IPS-NIHi11 (cell line): ENCODE measurements around the gene TOR3A.

Source experiments
- DNase-seq: peaks from one replicate; pipeline ENCODE4 v3.0.0; 2012; ENCODE audit warnings: mixed read lengths, low spot score

The TOR3A gene

DNA sequence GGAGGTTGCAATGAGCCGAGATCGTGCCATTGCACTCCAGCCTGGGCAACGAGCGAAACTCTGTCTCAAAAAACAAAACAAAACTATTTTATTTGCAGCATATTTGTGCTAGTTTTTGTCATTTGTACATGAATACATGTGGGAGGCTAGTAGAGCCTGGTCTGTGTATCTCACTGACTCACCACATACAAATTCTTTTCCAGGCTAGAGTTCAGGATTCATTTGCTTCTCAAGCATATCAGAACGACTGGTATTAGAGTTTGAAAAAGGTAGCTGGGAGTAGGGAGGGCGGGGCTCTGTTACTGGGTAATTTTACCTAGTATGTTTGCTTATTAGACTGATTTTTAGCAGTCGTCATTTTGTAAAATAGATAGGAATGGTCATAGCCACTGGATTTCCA, 4.5 kb upstream of the TOR3A start:
- no peak for DNase-seq

GRCh38 chr1:179079113-179079761, 2.6 kb upstream of the TOR3A start:
- DNase-seq: peak; percentile 62

GRCh38 chr1:179080866-179081686, 794 bp upstream of the TOR3A start:
- no peak for DNase-seq

DNA sequence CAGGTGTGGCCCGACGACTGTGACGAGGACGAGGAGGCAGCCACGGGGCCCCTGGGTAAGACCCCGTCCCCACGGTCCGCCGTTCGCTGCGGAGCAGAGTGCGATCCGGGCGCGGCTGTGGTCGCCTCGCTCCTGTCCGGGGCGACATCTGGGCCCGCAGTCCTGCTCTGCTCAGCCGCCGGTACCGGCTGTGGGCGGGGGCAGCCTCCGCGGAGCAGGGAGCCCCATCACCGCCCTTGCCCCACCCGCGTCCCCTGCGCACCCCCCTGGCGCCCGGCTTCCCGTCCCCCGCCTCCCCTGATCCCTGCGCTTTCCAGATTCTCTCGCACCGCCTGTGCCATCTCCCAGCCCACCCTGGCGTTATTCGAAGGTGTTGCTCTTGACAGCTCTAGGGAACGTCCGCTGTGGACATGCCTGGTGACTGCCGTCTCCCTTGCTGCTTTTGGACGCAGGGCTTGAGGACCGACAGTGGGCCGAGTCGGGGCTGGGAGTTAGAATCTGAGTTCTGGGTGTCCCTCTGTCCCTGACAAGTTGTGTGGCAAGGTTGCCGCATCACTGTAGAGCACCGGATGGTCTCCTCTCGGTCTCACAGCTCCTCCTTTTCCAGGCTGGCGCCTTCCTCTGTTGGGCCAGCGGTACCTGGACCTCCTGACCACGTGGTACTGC, 596 bp downstream of the TOR3A start:
- DNase-seq: peak; percentile 52

- no peak for DNase-seq
Observed at GRCh38 chr1:179082999-179083335, 1.1 kb downstream of the TOR3A start.

- DNase-seq: no peak
Observed at GRCh38 chr1:179083533-179083932, 1.7 kb downstream of the TOR3A start.

DNA sequence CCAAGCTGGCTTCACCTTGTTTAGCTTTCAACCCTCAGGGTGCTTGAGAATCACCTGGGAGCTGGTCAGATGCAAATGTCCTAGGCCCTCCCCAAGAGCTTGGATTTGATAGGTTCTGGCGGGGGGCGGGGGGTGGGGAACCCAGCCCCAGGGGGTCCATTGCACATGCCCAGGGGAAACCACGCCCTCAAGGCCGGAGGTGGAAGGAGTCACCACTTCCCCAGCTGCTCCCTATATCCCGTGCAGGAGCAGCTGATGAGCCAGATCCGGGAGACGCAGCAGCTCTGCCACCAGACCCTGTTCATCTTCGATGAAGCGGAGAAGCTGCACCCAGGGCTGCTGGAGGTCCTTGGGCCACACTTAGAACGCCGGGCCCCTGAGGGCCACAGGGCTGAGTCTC, 5.8 kb downstream of the TOR3A start:
- peak; percentile 89 for DNase-seq

DNA sequence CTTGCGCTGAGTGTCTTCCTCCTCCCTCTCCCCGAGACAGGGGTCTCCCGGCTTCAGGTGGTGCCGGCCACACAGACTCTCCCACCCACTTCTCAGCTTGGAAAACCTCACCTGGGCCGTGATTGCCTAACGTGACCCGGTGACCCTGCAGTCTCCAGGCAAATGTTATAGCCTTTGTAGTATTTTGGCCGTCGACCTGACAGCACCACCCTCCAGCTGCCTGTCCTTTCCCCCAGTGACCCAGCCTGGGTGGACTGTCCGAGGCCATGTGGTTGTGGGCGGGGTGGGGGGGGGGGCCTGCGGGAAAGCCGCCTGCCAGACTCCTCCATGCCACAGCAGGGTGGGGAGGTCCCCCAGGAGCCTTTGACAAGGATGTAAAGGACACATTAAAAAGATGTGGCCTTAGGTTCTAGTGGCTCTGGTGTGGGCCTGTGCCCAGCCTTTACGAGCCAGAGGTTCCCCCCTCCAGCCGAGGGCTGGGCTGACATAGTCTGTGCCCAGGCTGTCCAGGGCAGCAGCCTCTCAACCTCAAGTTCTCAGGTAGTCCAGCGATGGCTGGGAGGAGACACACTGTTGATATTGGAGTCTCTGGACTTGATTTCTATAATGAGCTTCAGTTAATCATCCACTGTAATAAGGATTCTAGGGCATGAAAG, 8.1 kb downstream of the TOR3A start:
- no peak for DNase-seq

- DNase-seq: no peak
Observed at GRCh38 chr1:179090522-179090921, 8.7 kb downstream of the TOR3A start.

DNA sequence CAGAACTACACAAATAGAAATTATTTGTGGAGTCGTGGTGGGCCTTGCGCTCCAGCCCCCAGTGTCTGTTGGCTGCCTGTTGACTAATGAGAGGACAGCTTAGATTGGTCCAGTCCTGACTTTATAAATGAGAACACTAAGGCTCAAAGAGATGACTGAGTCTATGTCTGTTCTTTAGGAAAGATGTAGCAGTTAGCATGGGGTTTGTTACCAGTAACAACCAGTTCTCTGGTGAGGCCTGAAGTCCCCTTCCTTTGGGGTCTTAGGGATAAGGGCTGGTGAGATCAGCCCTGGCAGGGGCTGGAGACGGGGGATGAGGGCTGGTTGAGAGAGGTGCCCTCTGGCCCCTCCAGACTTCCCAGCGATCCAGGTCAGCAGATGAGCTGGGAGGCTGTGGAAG, 9.1 kb downstream of the TOR3A start:
- no peak for DNase-seq

DNA sequence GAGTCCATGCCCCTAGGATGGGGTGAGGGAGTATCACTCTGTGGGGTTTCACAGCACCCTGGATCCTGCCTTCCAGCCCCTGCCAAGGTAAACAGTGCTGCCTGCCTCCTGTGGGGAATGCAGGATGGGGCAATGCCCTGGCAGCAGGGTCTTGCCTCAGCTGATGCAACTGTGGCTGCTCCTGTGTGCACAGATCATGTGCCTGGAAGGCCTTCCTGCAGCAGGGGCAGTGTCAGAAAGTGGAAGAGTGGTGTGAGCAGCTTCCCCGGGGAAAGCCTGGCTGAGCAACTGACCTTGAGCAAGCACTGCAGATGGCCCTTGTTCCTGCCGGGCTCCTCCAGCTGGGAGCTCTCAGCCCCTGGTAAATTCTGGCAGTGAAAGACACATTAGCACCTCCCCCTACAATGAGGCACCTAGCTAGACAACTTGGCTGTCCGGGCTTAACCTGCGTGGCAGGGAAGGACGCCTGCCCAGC, 9.9 kb downstream of the TOR3A start:
- DNase-seq: no peak

GRCh38 chr1:179092896-179093461, 11.1 kb downstream of the TOR3A start:
- DNase-seq: no peak

- DNase-seq: no peak
Observed at GRCh38 chr1:179094818-179095217, 12.9 kb downstream of the TOR3A start.

GRCh38 chr1:179095377-179095776, 13.5 kb downstream of the TOR3A start:
- DNase-seq: no peak

- DNase-seq: no peak
Observed at GRCh38 chr1:179095924-179096323, 14.1 kb downstream of the TOR3A start.

- no peak for DNase-seq
Observed at GRCh38 chr1:179099891-179100290, 18.0 kb downstream of the TOR3A start.

- DNase-seq: no peak
Observed at GRCh38 chr1:179101566-179101965, 19.7 kb downstream of the TOR3A start.

- DNase-seq: no peak
Observed at GRCh38 chr1:179103999-179104398, 22.1 kb downstream of the TOR3A start.

DNA sequence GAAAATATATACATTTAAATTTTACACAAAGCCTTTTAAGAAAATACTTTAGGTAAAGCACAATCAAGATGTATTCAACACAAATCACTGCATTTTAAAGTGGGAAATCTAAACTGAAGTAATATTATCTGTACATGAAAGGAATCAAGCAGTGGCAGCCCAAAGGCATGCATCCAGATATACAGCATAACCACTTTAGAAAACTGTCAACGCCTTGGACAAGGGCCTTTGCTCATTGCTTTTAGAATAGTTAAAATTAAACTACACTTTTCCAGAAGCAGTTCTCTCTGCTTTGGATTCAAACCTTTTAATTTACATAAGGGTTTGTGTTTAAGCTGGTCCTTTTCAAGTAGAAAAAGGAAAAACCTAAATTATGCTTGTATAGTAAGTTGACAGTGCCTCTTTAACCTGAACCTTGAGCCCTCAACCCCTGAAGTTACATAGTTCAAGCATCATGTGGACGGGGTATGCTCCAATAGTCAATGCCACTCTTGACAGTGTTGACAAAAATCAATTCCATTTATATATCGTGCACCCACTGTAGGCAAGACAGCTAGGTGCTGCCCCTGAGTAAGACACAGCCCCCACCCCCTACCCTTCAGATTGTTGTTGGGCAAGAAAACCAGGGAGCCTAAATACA, 22.9 kb downstream of the TOR3A start:
- DNase-seq: no peak

DNA sequence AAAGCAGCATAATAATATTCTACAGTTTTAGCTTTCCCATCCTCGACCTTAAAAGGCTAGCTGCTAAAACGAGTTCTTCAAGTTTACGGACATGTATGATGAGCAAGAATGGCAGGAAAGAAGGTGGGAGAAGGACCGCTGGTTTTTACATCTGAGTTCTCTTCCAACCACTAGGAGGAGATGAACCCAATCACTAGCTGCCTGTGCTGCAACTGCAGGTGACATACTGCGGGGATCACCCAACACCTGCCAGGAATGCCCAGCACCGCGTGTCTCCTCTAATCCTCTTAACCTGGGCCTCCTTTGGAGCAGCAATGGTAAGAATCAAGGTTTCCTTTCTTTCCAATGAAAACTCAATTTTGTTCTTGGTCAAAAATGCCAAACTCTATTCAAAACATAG, 23.5 kb downstream of the TOR3A start:
- DNase-seq: peak; percentile 82

GRCh38 chr1:179107706-179108629, 26.1 kb downstream of the TOR3A start:
- DNase-seq: no peak
